Mucosa of stomach (tissue), 1 donor: ENCODE data around the gene DNAAF1.
"Not testable (repeated sequence)": the region's sequence is repeated elsewhere in the genome, so short reads cannot be mapped to it uniquely, and the experiment has no call there.

Source experiments
- H3K27me3 ChIP-seq: one replicate; pipeline ENCODE4 v1.7.0; 2013; ENCODE audit warnings: mild to moderate bottlenecking, low read length; ENCODE audit not compliant: control insufficient read depth, insufficient read depth
- H3K36me3 ChIP-seq: one replicate; pipeline ENCODE4 v1.7.0; 2013; ENCODE audit warnings: low read length; ENCODE audit not compliant: control insufficient read depth, insufficient read depth
- H3K4me1 ChIP-seq: one replicate; pipeline ENCODE4 v1.7.0; 2013; ENCODE audit warnings: mild to moderate bottlenecking, low read length; ENCODE audit not compliant: control insufficient read depth, insufficient read depth
- H3K4me3 ChIP-seq: one replicate; pipeline ENCODE4 v1.7.0; 2013; ENCODE audit warnings: low read length
- H3K9ac ChIP-seq: one replicate; pipeline ENCODE4 v1.7.0; 2013; ENCODE audit warnings: mild to moderate bottlenecking, low read length, moderate library complexity
- H3K9me3 ChIP-seq: one replicate; pipeline ENCODE4 v1.7.0; 2013; ENCODE audit warnings: mild to moderate bottlenecking, low read length, moderate library complexity; ENCODE audit not compliant: control insufficient read depth
- donor health status: Pancreatic carcinoma.

DNAAF1 gene

DNA sequence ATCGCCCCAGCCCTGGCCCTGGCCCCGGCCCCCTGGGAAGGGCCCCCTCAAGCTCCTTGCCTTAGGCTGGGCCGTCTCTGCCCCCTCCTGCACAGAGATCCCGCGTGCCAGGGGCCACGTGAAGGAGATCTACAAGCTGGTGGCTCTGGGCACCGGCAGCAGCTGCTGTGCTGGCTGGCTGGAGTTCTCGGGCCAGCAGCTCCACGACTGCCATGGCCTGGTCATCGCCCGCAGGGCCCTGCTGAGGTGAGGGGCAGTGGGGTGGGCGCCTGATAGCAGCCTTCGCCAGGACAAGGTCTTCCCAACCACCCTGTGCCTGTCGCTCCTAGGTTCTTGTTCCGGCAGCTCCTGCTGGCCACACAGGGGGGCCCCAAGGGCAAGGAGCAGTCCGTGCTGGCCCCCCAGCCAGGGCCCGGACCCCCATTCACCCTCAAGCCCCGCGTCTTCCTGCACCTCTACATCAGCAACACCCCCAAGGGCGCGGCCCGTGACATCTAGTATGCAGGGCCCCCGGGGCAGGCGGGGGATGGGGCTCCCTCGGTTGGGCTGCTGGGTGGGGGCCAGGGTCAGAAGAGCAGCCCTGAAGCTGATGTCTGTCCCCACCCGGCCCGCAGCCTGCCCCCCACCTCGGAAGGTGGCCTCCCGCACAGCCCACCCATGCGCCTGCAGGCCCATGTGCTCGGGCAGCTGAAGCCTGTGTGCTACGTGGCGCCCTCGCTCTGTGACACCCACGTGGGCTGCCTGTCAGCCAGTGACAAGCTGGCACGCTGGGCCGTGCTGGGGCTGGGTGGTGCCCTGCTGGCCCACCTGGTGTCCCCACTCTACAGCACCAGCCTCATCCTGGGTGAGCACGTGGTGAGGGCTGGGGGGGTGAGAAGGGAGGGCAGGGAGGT, 50.3 kb downstream of the DNAAF1 start:
- Histone ChIP-seq H3K4me3 (no peak overlapping the region), H3K9me3 (no peaks in the 10 kb centered on the region), H3K36me3 (no peaks in the 10 kb centered on the region), H3K9ac (no peak overlapping the region), H3K4me1 (no peaks in the 10 kb centered on the region), H3K27me3 (peaks cover 12% of the 10 kb centered on the region)

GRCh38 chr16:84196101-84196500, 51.0 kb downstream of the DNAAF1 start:
- no peaks in the 10 kb centered on the region for H3K4me1 ChIP-seq

GRCh38 chr16:84196727-84197394, 51.8 kb downstream of the DNAAF1 start:
- Histone ChIP-seq H3K9me3 (no peaks in the 10 kb centered on the region), H3K4me3 (no peak overlapping the region), H3K9ac (no peak overlapping the region), H3K36me3 (no peaks in the 10 kb centered on the region), H3K27me3 (peaks cover 12% of the 10 kb centered on the region), H3K4me1 (no peaks in the 10 kb centered on the region)

More at GRCh38 chr16:84196101-84196500, 51.0 kb downstream of the DNAAF1 start:
- Histone ChIP-seq H3K4me3 (no peak overlapping the region), H3K9ac (no peak overlapping the region), H3K9me3 (no peaks in the 10 kb centered on the region), H3K27me3 (peaks cover 12% of the 10 kb centered on the region), H3K36me3 (no peaks in the 10 kb centered on the region)

DNA sequence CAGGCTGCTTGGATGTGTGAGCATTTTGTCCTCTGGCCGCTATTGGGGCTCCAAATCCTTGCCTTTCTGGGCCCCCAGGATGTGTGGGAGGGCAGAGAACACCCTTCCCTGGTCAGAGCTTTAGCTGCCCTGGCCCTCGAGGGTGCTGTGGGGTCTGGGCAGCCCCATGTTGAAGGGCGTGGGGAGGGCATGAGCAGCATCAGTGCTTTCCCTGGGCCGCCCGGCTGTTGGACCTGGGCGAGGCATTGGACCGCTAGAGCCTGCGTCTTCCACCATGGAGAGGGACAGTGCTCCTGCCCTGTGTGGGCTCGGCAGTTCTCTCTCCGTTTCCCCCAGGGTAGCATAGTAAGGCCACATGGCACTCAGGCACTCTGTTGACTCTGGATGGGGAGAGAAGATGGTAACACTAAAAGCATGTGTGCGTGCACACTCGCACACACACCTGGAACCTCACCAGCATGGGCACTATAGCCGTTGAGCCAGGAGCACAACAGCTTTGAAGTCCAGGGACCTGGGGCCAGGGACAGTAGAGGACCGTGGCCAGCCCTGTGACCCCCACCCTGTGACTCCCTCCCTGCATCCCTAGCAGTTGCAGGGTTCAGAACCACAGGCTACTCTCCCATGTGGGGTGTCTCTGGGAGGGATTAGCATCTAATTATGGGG, 52.5 kb downstream of the DNAAF1 start:
- Histone ChIP-seq H3K27me3 (peaks cover 12% of the 10 kb centered on the region), H3K9ac (no peak overlapping the region), H3K9me3 (no peaks in the 10 kb centered on the region), H3K4me3 (no peak overlapping the region), H3K36me3 (no peaks in the 10 kb centered on the region), H3K4me1 (no peaks in the 10 kb centered on the region)

DNA sequence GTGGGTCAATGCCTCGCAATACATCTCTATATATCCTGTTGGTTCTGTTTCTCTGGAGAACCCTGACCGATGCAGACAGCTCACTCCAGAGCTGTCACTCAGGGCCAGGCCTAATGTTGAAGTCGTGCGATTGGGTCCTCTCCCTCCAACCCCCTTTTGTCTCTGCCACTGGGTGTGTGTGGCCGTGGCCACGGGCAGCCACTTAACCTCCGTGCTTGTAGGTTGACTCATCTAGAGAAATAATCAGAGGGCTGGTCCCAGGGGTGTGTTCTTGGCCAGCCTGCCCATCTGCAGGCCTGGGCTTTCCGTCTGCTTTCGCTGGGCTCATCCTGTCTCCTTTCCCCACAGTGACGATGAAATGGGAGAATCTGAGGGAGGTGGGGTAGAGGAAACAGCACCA, 53.3 kb downstream of the DNAAF1 start:
- Histone ChIP-seq H3K36me3 (no peaks in the 10 kb centered on the region), H3K27me3 (peaks cover 12% of the 10 kb centered on the region), H3K4me1 (no peaks in the 10 kb centered on the region), H3K9ac (no peak overlapping the region), H3K4me3 (no peak overlapping the region), H3K9me3 (no peaks in the 10 kb centered on the region)

DNA sequence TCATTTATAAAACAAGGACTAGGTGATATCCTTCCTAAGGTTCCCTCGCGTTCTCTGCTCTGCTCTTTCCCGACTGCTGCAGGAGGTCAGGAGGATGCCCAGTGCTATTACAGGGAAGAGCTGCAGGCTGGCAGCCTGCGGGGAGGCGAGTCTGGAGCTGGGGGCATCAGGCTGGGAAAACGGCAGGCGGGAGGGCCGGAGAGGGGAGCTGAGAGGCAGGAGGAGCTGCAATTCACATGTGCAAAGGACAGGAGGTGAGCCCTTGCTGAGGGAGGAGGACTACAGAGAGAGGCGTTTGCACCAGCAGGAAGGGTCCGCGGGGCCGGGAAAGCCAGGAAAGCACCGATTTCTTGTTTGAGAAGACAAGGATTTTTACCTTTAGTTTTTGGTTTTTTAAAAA, 54.0 kb downstream of the DNAAF1 start:
- Histone ChIP-seq H3K4me1 (no peaks in the 10 kb centered on the region), H3K9me3 (no peaks in the 10 kb centered on the region), H3K36me3 (no peaks in the 10 kb centered on the region), H3K4me3 (no peak overlapping the region), H3K27me3 (peaks cover 12% of the 10 kb centered on the region), H3K9ac (no peak overlapping the region)

- H3K4me3 ChIP-seq: no peak overlapping the region
- H3K27me3 ChIP-seq: peaks cover 5% of the 10 kb centered on the region
- H3K4me1 ChIP-seq: no peaks in the 10 kb centered on the region
- H3K9ac ChIP-seq: no peak overlapping the region
- H3K9me3 ChIP-seq: no peaks in the 10 kb centered on the region
- no peaks in the 10 kb centered on the region for H3K36me3 ChIP-seq
Observed at GRCh38 chr16:84199861-84200260, 54.8 kb downstream of the DNAAF1 start.

DNA sequence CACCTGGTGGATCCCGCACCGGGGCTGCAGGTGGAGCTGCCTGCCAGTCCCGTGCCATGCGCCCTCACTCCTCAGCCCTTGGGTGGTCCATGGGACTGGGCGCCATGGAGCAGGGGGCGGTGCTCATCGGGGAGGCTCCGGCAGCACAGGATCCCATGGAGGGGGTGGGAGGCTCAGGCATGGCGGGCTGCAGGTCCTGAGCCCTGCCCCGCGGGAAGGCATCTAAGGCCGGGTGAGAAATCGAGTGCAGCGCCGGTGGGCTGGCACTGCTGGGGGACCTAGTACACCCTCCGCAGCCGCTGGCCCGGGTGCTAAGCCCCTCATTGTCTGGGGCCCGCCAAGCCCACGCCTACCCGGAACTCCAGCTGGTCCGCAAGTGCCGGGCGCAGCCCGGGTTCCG, 59.4 kb downstream of the DNAAF1 start:
- not testable (repeated sequence) for H3K4me3 ChIP-seq, H3K4me1 ChIP-seq, H3K36me3 ChIP-seq, H3K27me3 ChIP-seq, H3K9ac ChIP-seq, H3K9me3 ChIP-seq

GRCh38 chr16:84205123-84205522, 60.0 kb downstream of the DNAAF1 start:
- H3K27me3 ChIP-seq, H3K9me3 ChIP-seq, H3K9ac ChIP-seq, H3K4me3 ChIP-seq, H3K36me3 ChIP-seq, H3K4me1 ChIP-seq: not testable (repeated sequence)

GRCh38 chr16:84205976-84206691, 61.0 kb downstream of the DNAAF1 start:
- no peaks in the 10 kb centered on the region for H3K36me3 ChIP-seq
- H3K27me3 ChIP-seq: no peaks in the 10 kb centered on the region
- no peaks in the 10 kb centered on the region for H3K4me1 ChIP-seq
- no peaks in the 10 kb centered on the region for H3K9me3 ChIP-seq
- H3K4me3 ChIP-seq: no peak overlapping the region
- no peak overlapping the region for H3K9ac ChIP-seq

DNA sequence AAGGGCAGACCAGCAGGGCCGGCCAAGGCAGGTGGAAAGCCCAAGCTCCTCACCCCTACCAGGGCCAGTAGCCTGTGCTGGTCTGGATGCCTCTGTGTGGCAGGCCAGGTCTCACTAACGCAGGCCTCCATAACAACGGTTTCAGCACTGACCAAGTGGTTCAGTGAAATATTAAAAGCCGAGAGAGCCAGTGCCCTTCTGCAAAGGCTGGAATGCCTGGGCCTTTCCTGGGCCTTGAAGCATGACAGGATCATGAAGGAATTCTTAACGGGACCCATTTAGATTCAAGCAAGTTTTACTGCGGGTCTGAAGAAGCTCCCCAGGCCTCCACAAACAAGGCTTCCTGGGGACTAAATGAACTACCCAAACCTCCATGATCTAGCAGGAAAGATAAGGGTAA, 62.1 kb downstream of the DNAAF1 start:
- H3K36me3 ChIP-seq: no peaks in the 10 kb centered on the region
- H3K27me3 ChIP-seq: no peaks in the 10 kb centered on the region
- no peak overlapping the region for H3K9ac ChIP-seq
- no peaks in the 10 kb centered on the region for H3K9me3 ChIP-seq
- no peaks in the 10 kb centered on the region for H3K4me1 ChIP-seq
- no peak overlapping the region for H3K4me3 ChIP-seq
